ENCODE results near the gene HOXA7. TPM values are rescaled to one million over a fixed set of nuclear protein-coding genes. Genes with fewer than 3 reads are reported as not detected.

The HOXA7 gene
- total RNA-seq, 2 experiments from 2014 or later = not detected

GRCh38 chr7:27191833-27192545 is 35.5 kb upstream of the HOXA7 start:
- Mint-ChIP-seq H3K36me3 (ENCODE audit: low read depth) (no peaks in the 10 kb centered on the region), H3K27me3 (ENCODE audit: low read depth) (peaks cover 83% of the 10 kb centered on the region), H3K9me3 (no peaks in the 10 kb centered on the region), H3K4me3 (peak overlapping the region; percentile 45), H3K4me1 (ENCODE audit: low read depth) (peaks cover 31% of the 10 kb centered on the region), H3K27ac (no peak overlapping the region)
- CTCF ChIA-PET = interaction anchor here (1.4 to 1.6 kb wide), 2 partner anchors 12 to 15 kb away, joined by 3 to 5 read pairs; no protein-coding TSS in a partner anchor
- DNase-seq = no peak
- intact Hi-C loops (cut with micrococcal nuclease) = loop anchor here (2.0 kb wide), 1 partner anchor 49 kb away; no protein-coding TSS in a partner anchor

GRCh38 chr7:27191161-27191731 is 34.8 kb upstream of the HOXA7 start:
- Mint-ChIP-seq H3K27ac (no peak overlapping the region), H3K4me1 (ENCODE audit: low read depth) (peaks cover 33% of the 10 kb centered on the region), H3K27me3 (ENCODE audit: low read depth) (peaks cover 86% of the 10 kb centered on the region), H3K4me3 (no peak overlapping the region), H3K36me3 (ENCODE audit: low read depth) (no peaks in the 10 kb centered on the region), H3K9me3 (no peaks in the 10 kb centered on the region)
- intact Hi-C loops (cut with micrococcal nuclease) = no loop called here
- CTCF ChIA-PET = interaction anchor here (0.9 to 2.7 kb wide), 4 partner anchors 12 to 20 kb away, joined by 3 to 11 read pairs (median 3); no protein-coding TSS in a partner anchor
- no peak for DNase-seq

GRCh38 chr7:27189997-27190748 is 33.7 kb upstream of the HOXA7 start:
- Mint-ChIP-seq H3K4me1 (ENCODE audit: low read depth) (peaks cover 41% of the 10 kb centered on the region), H3K9me3 (no peaks in the 10 kb centered on the region), H3K27ac (no peak overlapping the region), H3K36me3 (ENCODE audit: low read depth) (no peaks in the 10 kb centered on the region), H3K27me3 (ENCODE audit: low read depth) (peaks cover 92% of the 10 kb centered on the region), H3K4me3 (no peak overlapping the region)
- no peak for DNase-seq
- intact Hi-C loops (cut with micrococcal nuclease) = loop anchor here (5.0 kb wide), 1 partner anchor 38 kb away; the partner anchor contains the start of gene HOXA3
- CTCF ChIA-PET = interaction anchor here (1.1 to 2.7 kb wide), 3 partner anchors 11 to 29 kb away, joined by 3 to 11 read pairs (median 5); no protein-coding TSS in a partner anchor

- intact Hi-C loops (cut with micrococcal nuclease) = loop anchor here (5.0 kb wide), 1 partner anchor 37 kb away; the partner anchor contains the start of gene HOXA3
- CTCF ChIA-PET = interaction anchor here (1.9 to 2.7 kb wide), 2 partner anchors 10 to 28 kb away, joined by 5 to 11 read pairs; no protein-coding TSS in a partner anchor
- no peak for DNase-seq
- H3K36me3 Mint-ChIP-seq (ENCODE audit: low read depth) = no peaks in the 10 kb centered on the region
- peaks cover 91% of the 10 kb centered on the region for H3K27me3 Mint-ChIP-seq (ENCODE audit: low read depth)
- no peaks in the 10 kb centered on the region for H3K9me3 Mint-ChIP-seq
- H3K4me1 Mint-ChIP-seq (ENCODE audit: low read depth) = peaks cover 47% of the 10 kb centered on the region
- no peak overlapping the region for H3K4me3 Mint-ChIP-seq
- H3K27ac Mint-ChIP-seq = no peak overlapping the region
Measured at GRCh38 chr7:27189295-27189996, 33.0 kb upstream of the HOXA7 start.

GRCh38 chr7:27188386-27189294 is 32.2 kb upstream of the HOXA7 start:
- no peaks in the 10 kb centered on the region for H3K36me3 Mint-ChIP-seq (ENCODE audit: low read depth)
- peak overlapping the region; percentile 57 for H3K4me3 Mint-ChIP-seq
- H3K9me3 Mint-ChIP-seq = no peaks in the 10 kb centered on the region
- peaks cover 90% of the 10 kb centered on the region for H3K27me3 Mint-ChIP-seq (ENCODE audit: low read depth)
- H3K27ac Mint-ChIP-seq = no peak overlapping the region
- intact Hi-C loops (cut with micrococcal nuclease) = loop anchor here (5.0 kb wide), 1 partner anchor 36 kb away; the partner anchor contains the start of gene HOXA3
- H3K4me1 Mint-ChIP-seq (ENCODE audit: low read depth) = peaks cover 44% of the 10 kb centered on the region
- CTCF ChIA-PET = interaction anchor here (0.7 to 2.7 kb wide), 3 partner anchors 10 to 1315 kb away, joined by 3 to 11 read pairs (median 5); no protein-coding TSS in a partner anchor
- peak; percentile 59 for DNase-seq

GRCh38 chr7:27187475-27188385 is 31.3 kb upstream of the HOXA7 start:
- Mint-ChIP-seq H3K36me3 (ENCODE audit: low read depth) (no peaks in the 10 kb centered on the region), H3K9me3 (no peaks in the 10 kb centered on the region), H3K27me3 (ENCODE audit: low read depth) (peaks cover 88% of the 10 kb centered on the region), H3K27ac (no peak overlapping the region), H3K4me3 (peak overlapping the region; percentile 57), H3K4me1 (ENCODE audit: low read depth) (peaks cover 40% of the 10 kb centered on the region)
- CTCF ChIA-PET = interaction anchor here (0.6 to 1.9 kb wide), 5 partner anchors 8 to 1314 kb away, joined by 3 to 7 read pairs (median 3); partner anchors contain the start of gene HOXA13
- intact Hi-C loops (cut with micrococcal nuclease) = loop anchor here (5.0 kb wide), 1 partner anchor 35 kb away; the partner anchor contains the start of gene HOXA3
- no peak for DNase-seq

GRCh38 chr7:27186668-27187474 is 30.4 kb upstream of the HOXA7 start:
- no peak overlapping the region for H3K4me3 Mint-ChIP-seq
- intact Hi-C loops (cut with micrococcal nuclease) = loop anchor here (5.0 kb wide), 1 partner anchor 35 kb away; the partner anchor contains the start of gene HOXA3

GRCh38 chr7:27185854-27186667 is 29.6 kb upstream of the HOXA7 start:
- H3K4me3 Mint-ChIP-seq = peak overlapping the region; percentile 61
- no peak for DNase-seq
- no peaks in the 10 kb centered on the region for H3K36me3 Mint-ChIP-seq (ENCODE audit: low read depth)
- no peaks in the 10 kb centered on the region for H3K9me3 Mint-ChIP-seq
- intact Hi-C loops (cut with micrococcal nuclease) = loop anchor here (1.0 to 5.0 kb wide), 2 partner anchors 18 to 34 kb away; partner anchors contain the start of gene HOXA3
- H3K4me1 Mint-ChIP-seq (ENCODE audit: low read depth) = peaks cover 37% of the 10 kb centered on the region
- CTCF ChIA-PET = interaction anchor here (0.7 to 1.9 kb wide), 4 partner anchors 10 to 597 kb away, joined by 3 to 7 read pairs (median 3); partner anchors contain the start of gene HOXA13
- H3K27ac Mint-ChIP-seq = no peak overlapping the region
- peaks cover 87% of the 10 kb centered on the region for H3K27me3 Mint-ChIP-seq (ENCODE audit: low read depth)

More at GRCh38 chr7:27186668-27187474, 30.4 kb upstream of the HOXA7 start:
- DNase-seq = no peak
- Mint-ChIP-seq H3K27me3 (ENCODE audit: low read depth) (peaks cover 88% of the 10 kb centered on the region), H3K9me3 (no peaks in the 10 kb centered on the region), H3K36me3 (ENCODE audit: low read depth) (no peaks in the 10 kb centered on the region), H3K4me1 (ENCODE audit: low read depth) (peaks cover 37% of the 10 kb centered on the region), H3K27ac (no peak overlapping the region)
- CTCF ChIA-PET = interaction anchor here (0.7 to 1.9 kb wide), 5 partner anchors 9 to 596 kb away, joined by 3 to 7 read pairs (median 3); partner anchors contain the start of gene HOXA13

All from activated naive CD4-positive, alpha-beta T cell treated with anti-CD3 and anti-CD28 coated beads for 36 hours (primary cell).